ENCODE results near the gene OXA1L.

The OXA1L gene

GRCh38 chr14:22822016-22822570, 55.6 kb downstream of the OXA1L start:
- Histone ChIP-seq H3K9me3 (replicated peaks; ENCODE audit: insufficient read depth, low read length) (no peaks in the 10 kb centered on the region), H3K27me3 (replicated peaks; ENCODE audit: insufficient read depth, low read length) (no peaks in the 10 kb centered on the region), H3K36me3 (replicated peaks; ENCODE audit: insufficient read depth, low read length) (no peaks in the 10 kb centered on the region), H3K27ac (ENCODE audit: low read length) (no peak overlapping the region), H3K79me2 (ENCODE audit: low read length) (no peaks in the 10 kb centered on the region), H3K9me2 (replicated peaks; ENCODE audit: insufficient read depth, low read length) (no peaks in the 10 kb centered on the region), H2AFZ (ENCODE audit: low read length) (no peak overlapping the region), H4K20me1 (ENCODE audit: insufficient read depth, low read length) (no peaks in the 10 kb centered on the region), H3K4me3 (ENCODE audit: low read length) (no peak overlapping the region), H3K9ac (ENCODE audit: low read length) (no peak overlapping the region), H3K4me1 (ENCODE audit: low read length) (peaks cover 11% of the 10 kb centered on the region), H3K4me2 (ENCODE audit: low read depth, low read length) (peak overlapping the region; percentile 56; the same call in 1 of the 2 replicates), H3F3A (ENCODE audit: insufficient read depth, low read length) (peaks cover 6% of the 10 kb centered on the region)
- DNase-seq, result no peak
- TF ChIP-seq CTCF (IDR thresholded peaks at IDR 0.05; ENCODE audit: low read length), result no peak
- TF ChIP-seq EZH2 (optimal IDR thresholded peaks at IDR 0.05; ENCODE audit: low read depth, low read length), result no peak
- no peak for TF ChIP-seq EZH2phosphoT487 (IDR thresholded peaks at IDR 0.05; ENCODE audit: low read length)

Measured in MM.1S (cell line).